HEK293 (cell line): ENCODE results near the gene FBXO10.

ENCODE experiments used
- ZBTB1 ChIP-seq: fragments of 450-650 bp; formaldehyde crosslinking; IDR thresholded peaks from 2 replicates; pipeline ENCODE4 v1.5.1; 2016; ENCODE audit warnings: missing biosample characterization, missing genetic modification characterization
- ZFP3 ChIP-seq: fragments of 450-650 bp; formaldehyde crosslinking; IDR thresholded peaks from 2 replicates; pipeline ENCODE4 v1.5.1; 2016; ENCODE audit warnings: low read depth, missing biosample characterization, missing genetic modification characterization
- ZNF140 ChIP-seq: fragments of 450-650 bp; formaldehyde crosslinking; IDR thresholded peaks from 2 replicates; pipeline ENCODE4 v1.5.1; 2016; ENCODE audit warnings: missing biosample characterization, missing genetic modification characterization
- ZNF76 ChIP-seq: fragments of 450-650 bp; formaldehyde crosslinking; IDR thresholded peaks from 2 replicates; pipeline ENCODE4; 2016; ENCODE audit warnings: low read depth, missing biosample characterization, missing genetic modification characterization, borderline replicate concordance
- TF ChIP-seq, protein P1 (sequence below): fragments of 450-650 bp; formaldehyde crosslinking; IDR thresholded peaks from 2 replicates; pipeline ENCODE4 v1.5.1; 2016; ENCODE audit warnings: missing biosample characterization, missing genetic modification characterization
- TF ChIP-seq, protein P2 (sequence below): fragments of 450-650 bp; formaldehyde crosslinking; IDR thresholded peaks from 2 replicates; pipeline ENCODE4 v1.5.1; 2016; ENCODE audit warnings: missing biosample characterization, missing genetic modification characterization
- TF ChIP-seq, protein P3 (sequence below): fragments of 450-650 bp; formaldehyde crosslinking; conservative IDR thresholded peaks from 2 replicates; pipeline ENCODE4 v1.5.1; 2016; ENCODE audit warnings: low read depth, missing biosample characterization, missing genetic modification characterization

DNA sequence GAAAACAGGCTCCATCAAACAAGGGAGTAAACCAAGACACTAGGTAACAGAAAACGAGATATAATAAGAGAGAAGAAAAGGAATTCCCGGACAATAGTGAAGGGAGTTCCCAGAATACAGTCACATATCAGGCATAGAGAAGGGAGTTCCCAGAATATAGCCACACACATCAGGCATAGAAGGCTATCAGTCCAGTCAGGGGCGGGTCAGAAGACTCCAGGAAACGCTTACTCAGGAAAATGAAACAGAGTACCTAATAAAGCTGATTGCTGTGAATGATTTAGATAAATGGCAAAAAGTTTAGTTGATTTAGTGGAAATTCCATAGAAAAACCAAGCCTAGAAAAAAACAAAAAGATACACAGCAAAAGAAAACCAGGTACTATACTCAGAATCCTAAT is 11.3 kb upstream of the FBXO10 start:
- TF ChIP-seq, protein P1, sequence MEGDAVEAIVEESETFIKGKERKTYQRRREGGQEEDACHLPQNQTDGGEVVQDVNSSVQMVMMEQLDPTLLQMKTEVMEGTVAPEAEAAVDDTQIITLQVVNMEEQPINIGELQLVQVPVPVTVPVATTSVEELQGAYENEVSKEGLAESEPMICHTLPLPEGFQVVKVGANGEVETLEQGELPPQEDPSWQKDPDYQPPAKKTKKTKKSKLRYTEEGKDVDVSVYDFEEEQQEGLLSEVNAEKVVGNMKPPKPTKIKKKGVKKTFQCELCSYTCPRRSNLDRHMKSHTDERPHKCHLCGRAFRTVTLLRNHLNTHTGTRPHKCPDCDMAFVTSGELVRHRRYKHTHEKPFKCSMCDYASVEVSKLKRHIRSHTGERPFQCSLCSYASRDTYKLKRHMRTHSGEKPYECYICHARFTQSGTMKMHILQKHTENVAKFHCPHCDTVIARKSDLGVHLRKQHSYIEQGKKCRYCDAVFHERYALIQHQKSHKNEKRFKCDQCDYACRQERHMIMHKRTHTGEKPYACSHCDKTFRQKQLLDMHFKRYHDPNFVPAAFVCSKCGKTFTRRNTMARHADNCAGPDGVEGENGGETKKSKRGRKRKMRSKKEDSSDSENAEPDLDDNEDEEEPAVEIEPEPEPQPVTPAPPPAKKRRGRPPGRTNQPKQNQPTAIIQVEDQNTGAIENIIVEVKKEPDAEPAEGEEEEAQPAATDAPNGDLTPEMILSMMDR (tag by site-specific recombination) = no peak
- no peak for TF ChIP-seq ZNF140 (tag by site-specific recombination)
- no peak for TF ChIP-seq ZFP3 (tag by site-specific recombination)
- TF ChIP-seq, protein P2, sequence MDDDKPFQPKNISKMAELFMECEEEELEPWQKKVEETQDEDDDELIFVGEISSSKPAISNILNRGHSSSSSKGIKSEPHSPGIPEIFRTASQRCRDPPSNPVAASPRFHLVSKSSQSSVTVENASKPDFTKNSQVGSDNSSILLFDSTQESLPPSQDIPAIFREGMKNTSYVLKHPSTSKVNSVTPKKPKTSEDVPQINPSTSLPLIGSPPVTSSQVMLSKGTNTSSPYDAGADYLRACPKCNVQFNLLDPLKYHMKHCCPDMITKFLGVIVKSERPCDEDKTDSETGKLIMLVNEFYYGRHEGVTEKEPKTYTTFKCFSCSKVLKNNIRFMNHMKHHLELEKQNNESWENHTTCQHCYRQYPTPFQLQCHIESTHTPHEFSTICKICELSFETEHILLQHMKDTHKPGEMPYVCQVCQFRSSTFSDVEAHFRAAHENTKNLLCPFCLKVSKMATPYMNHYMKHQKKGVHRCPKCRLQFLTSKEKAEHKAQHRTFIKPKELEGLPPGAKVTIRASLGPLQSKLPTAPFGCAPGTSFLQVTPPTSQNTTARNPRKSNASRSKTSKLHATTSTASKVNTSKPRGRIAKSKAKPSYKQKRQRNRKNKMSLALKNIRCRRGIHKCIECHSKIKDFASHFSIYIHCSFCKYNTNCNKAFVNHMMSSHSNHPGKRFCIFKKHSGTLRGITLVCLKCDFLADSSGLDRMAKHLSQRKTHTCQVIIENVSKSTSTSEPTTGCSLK (tag by site-specific recombination) = no peak
- TF ChIP-seq, protein P3, sequence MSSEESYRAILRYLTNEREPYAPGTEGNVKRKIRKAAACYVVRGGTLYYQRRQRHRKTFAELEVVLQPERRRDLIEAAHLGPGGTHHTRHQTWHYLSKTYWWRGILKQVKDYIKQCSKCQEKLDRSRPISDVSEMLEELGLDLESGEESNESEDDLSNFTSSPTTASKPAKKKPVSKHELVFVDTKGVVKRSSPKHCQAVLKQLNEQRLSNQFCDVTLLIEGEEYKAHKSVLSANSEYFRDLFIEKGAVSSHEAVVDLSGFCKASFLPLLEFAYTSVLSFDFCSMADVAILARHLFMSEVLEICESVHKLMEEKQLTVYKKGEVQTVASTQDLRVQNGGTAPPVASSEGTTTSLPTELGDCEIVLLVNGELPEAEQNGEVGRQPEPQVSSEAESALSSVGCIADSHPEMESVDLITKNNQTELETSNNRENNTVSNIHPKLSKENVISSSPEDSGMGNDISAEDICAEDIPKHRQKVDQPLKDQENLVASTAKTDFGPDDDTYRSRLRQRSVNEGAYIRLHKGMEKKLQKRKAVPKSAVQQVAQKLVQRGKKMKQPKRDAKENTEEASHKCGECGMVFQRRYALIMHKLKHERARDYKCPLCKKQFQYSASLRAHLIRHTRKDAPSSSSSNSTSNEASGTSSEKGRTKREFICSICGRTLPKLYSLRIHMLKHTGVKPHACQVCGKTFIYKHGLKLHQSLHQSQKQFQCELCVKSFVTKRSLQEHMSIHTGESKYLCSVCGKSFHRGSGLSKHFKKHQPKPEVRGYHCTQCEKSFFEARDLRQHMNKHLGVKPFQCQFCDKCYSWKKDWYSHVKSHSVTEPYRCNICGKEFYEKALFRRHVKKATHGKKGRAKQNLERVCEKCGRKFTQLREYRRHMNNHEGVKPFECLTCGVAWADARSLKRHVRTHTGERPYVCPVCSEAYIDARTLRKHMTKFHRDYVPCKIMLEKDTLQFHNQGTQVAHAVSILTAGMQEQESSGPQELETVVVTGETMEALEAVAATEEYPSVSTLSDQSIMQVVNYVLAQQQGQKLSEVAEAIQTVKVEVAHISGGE = no peak
- TF ChIP-seq ZBTB1 = no peak
- no peak for TF ChIP-seq ZNF76
